ENCODE data around the gene PTGIR.

PTGIR gene

GRCh38 chr19:46624958-46625661 is at the start of gene PTGIR:
Gene PTGIR, minus strand, starts transcription at chr19:46625089. Its CDS starts 864 bp downstream, at chr19:46624225.
- no peaks in the 10 kb centered on the region for H3K9me3 ChIP-seq (ENCODE audit: low read depth, low read length)
- H3K4me3 ChIP-seq: no peak within 1 kb of the TSS
- H3K9ac ChIP-seq (ENCODE audit: insufficient read length): no peak within 1 kb of the TSS
- no peak within 1 kb of the TSS for H3K27ac ChIP-seq
- H3K36me3 ChIP-seq (ENCODE audit: insufficient read depth, low read length): no peaks in the 10 kb centered on the region
- no peak for TF ChIP-seq POLR2AphosphoS5 (IDR thresholded peaks at IDR 0.05; ENCODE audit: borderline replicate concordance, low read depth, low read length)
- no peak for TF ChIP-seq FOXP2 (optimal IDR thresholded peaks at IDR 0.05; ENCODE audit: control extremely low read depth, extremely low read length, insufficient read depth)
- no peak for TF ChIP-seq EZH2 (IDR thresholded peaks at IDR 0.05)
- DNase-seq (ENCODE audit: low read depth, low spot score): no peak

GRCh38 chr19:46670813-46671212 is 45.9 kb upstream of the PTGIR start:
- Histone ChIP-seq H3K36me3 (ENCODE audit: insufficient read depth, low read length) (peaks cover 11% of the 10 kb centered on the region; the same call in 1 of the 2 replicates), H3K9me3 (ENCODE audit: low read depth, low read length) (no peaks in the 10 kb centered on the region), H3K9ac (ENCODE audit: insufficient read length) (no peak overlapping the region), H3K27ac (no peak overlapping the region), H3K4me3 (no peak overlapping the region)
- TF ChIP-seq FOXP2 (optimal IDR thresholded peaks at IDR 0.05; ENCODE audit: control extremely low read depth, extremely low read length, insufficient read depth) (no peak), EZH2 (IDR thresholded peaks at IDR 0.05) (no peak), POLR2AphosphoS5 (IDR thresholded peaks at IDR 0.05; ENCODE audit: borderline replicate concordance, low read depth, low read length) (no peak)
- DNase-seq (ENCODE audit: low read depth, low spot score): no peak

- H3K4me3 ChIP-seq: no peak overlapping the region
- H3K36me3 ChIP-seq (ENCODE audit: insufficient read depth, low read length): no peaks in the 10 kb centered on the region; the same call in 1 of the 2 replicates
- no peaks in the 10 kb centered on the region for H3K9me3 ChIP-seq (ENCODE audit: low read depth, low read length)
- DNase-seq (ENCODE audit: low read depth, low spot score): no peak
- no peak overlapping the region for H3K9ac ChIP-seq (ENCODE audit: insufficient read length)
- TF ChIP-seq POLR2AphosphoS5 (IDR thresholded peaks at IDR 0.05; ENCODE audit: borderline replicate concordance, low read depth, low read length) (no peak), FOXP2 (optimal IDR thresholded peaks at IDR 0.05; ENCODE audit: control extremely low read depth, extremely low read length, insufficient read depth) (no peak), EZH2 (IDR thresholded peaks at IDR 0.05) (no peak)
- no peak overlapping the region for H3K27ac ChIP-seq
Measured at GRCh38 chr19:46668662-46669061, 43.8 kb upstream of the PTGIR start.

- DNase-seq (ENCODE audit: low read depth, low spot score): no peak
- no peaks in the 10 kb centered on the region for H3K36me3 ChIP-seq (ENCODE audit: insufficient read depth, low read length)
- no peak overlapping the region for H3K9ac ChIP-seq (ENCODE audit: insufficient read length)
- H3K4me3 ChIP-seq: no peak overlapping the region
- no peak overlapping the region for H3K27ac ChIP-seq
- no peaks in the 10 kb centered on the region for H3K9me3 ChIP-seq (ENCODE audit: low read depth, low read length)
- TF ChIP-seq EZH2 (IDR thresholded peaks at IDR 0.05) (no peak), POLR2AphosphoS5 (IDR thresholded peaks at IDR 0.05; ENCODE audit: borderline replicate concordance, low read depth, low read length) (no peak), FOXP2 (optimal IDR thresholded peaks at IDR 0.05; ENCODE audit: control extremely low read depth, extremely low read length, insufficient read depth) (no peak)
Measured at GRCh38 chr19:46665072-46665471, 40.2 kb upstream of the PTGIR start.

- peak; percentile 66 for DNase-seq (ENCODE audit: low read depth, low spot score)
- TF ChIP-seq FOXP2 (optimal IDR thresholded peaks at IDR 0.05; ENCODE audit: control extremely low read depth, extremely low read length, insufficient read depth) (no peak), EZH2 (IDR thresholded peaks at IDR 0.05) (no peak), POLR2AphosphoS5 (IDR thresholded peaks at IDR 0.05; ENCODE audit: borderline replicate concordance, low read depth, low read length) (no peak)
- Histone ChIP-seq H3K9me3 (ENCODE audit: low read depth, low read length) (no peaks in the 10 kb centered on the region), H3K4me3 (peak overlapping the region; percentile 76), H3K36me3 (ENCODE audit: insufficient read depth, low read length) (no peaks in the 10 kb centered on the region), H3K27ac (peak overlapping the region; percentile 60), H3K9ac (ENCODE audit: insufficient read length) (no peak overlapping the region)
Measured at GRCh38 chr19:46661735-46662592, 37.1 kb upstream of the PTGIR start.

GRCh38 chr19:46661020-46661731 is 36.3 kb upstream of the PTGIR start, which contains the start of gene DACT3:
Gene DACT3, minus strand, starts transcription at chr19:46661182. Its CDS starts 118 bp downstream, at chr19:46661064.
- no peak within 1 kb of the TSS for H3K9ac ChIP-seq (ENCODE audit: insufficient read length)
- TF ChIP-seq EZH2 (IDR thresholded peaks at IDR 0.05): no peak
- no peak for TF ChIP-seq POLR2AphosphoS5 (IDR thresholded peaks at IDR 0.05; ENCODE audit: borderline replicate concordance, low read depth, low read length)
- TF ChIP-seq FOXP2 (optimal IDR thresholded peaks at IDR 0.05; ENCODE audit: control extremely low read depth, extremely low read length, insufficient read depth): peak; percentile 93

GRCh38 chr19:46660551-46661019 is 35.7 kb upstream of the PTGIR start:
- peak overlapping the region; percentile 84 for H3K4me3 ChIP-seq
- no peaks in the 10 kb centered on the region for H3K36me3 ChIP-seq (ENCODE audit: insufficient read depth, low read length)
- H3K9me3 ChIP-seq (ENCODE audit: low read depth, low read length): no peaks in the 10 kb centered on the region
- H3K9ac ChIP-seq (ENCODE audit: insufficient read length): no peak overlapping the region
- no peak for DNase-seq (ENCODE audit: low read depth, low spot score)
- TF ChIP-seq POLR2AphosphoS5 (IDR thresholded peaks at IDR 0.05; ENCODE audit: borderline replicate concordance, low read depth, low read length) (no peak), EZH2 (IDR thresholded peaks at IDR 0.05) (no peak), FOXP2 (optimal IDR thresholded peaks at IDR 0.05; ENCODE audit: control extremely low read depth, extremely low read length, insufficient read depth) (no peak)
- H3K27ac ChIP-seq: no peak overlapping the region

More at GRCh38 chr19:46661020-46661731, 36.3 kb upstream of the PTGIR start, which contains the start of gene DACT3:
- H3K27ac ChIP-seq: peak within 1 kb of the TSS; percentile 60
- H3K36me3 ChIP-seq (ENCODE audit: insufficient read depth, low read length): no peaks in the 10 kb centered on the region
- peak; percentile 91 for DNase-seq (ENCODE audit: low read depth, low spot score)
- no peaks in the 10 kb centered on the region for H3K9me3 ChIP-seq (ENCODE audit: low read depth, low read length)
- peak within 1 kb of the TSS; percentile 84 for H3K4me3 ChIP-seq

Measured in SK-N-MC (cell line).